Activated naive CD4-positive, alpha-beta T cell treated with anti-CD3 and anti-CD28 coated beads, Interleukin-2, amount 50 U/mL, for 24 hours (primary cell): ENCODE measurements around the gene SLC12A7.

ENCODE experiments used
- H3K27ac Mint-ChIP-seq: one replicate; pipeline ENCODE4 v1.8.0; 2021; ENCODE audit warnings: mild to moderate bottlenecking, mixed read lengths
- H3K27me3 Mint-ChIP-seq: one replicate; pipeline ENCODE4 v1.8.0; 2021; ENCODE audit warnings: mixed read lengths
- H3K36me3 Mint-ChIP-seq: one replicate; pipeline ENCODE4 v1.8.0; 2021; ENCODE audit warnings: mixed read lengths
- H3K4me1 Mint-ChIP-seq: one replicate; pipeline ENCODE4 v1.8.0; 2021; ENCODE audit warnings: mixed read lengths
- H3K4me3 Mint-ChIP-seq: one replicate; pipeline ENCODE4 v1.8.0; 2021; ENCODE audit warnings: mild to moderate bottlenecking, mixed read lengths
- H3K9me3 Mint-ChIP-seq: one replicate; pipeline ENCODE4 v1.8.0; 2021; ENCODE audit warnings: mixed read lengths

The SLC12A7 gene

GRCh38 chr5:1040571-1040970 is 71.3 kb downstream of the SLC12A7 start:
- no peaks in the 10 kb centered on the region for H3K36me3 Mint-ChIP-seq
- H3K4me3 Mint-ChIP-seq = no peak overlapping the region
- H3K27me3 Mint-ChIP-seq = no peaks in the 10 kb centered on the region
- H3K27ac Mint-ChIP-seq = no peak overlapping the region
- peaks cover 37% of the 10 kb centered on the region for H3K4me1 Mint-ChIP-seq
- H3K9me3 Mint-ChIP-seq = peaks cover 30% of the 10 kb centered on the region

GRCh38 chr5:1039706-1040260 is 72.1 kb downstream of the SLC12A7 start:
- H3K27me3 Mint-ChIP-seq = no peaks in the 10 kb centered on the region
- peaks cover 32% of the 10 kb centered on the region for H3K4me1 Mint-ChIP-seq
- no peak overlapping the region for H3K27ac Mint-ChIP-seq
- no peak overlapping the region for H3K4me3 Mint-ChIP-seq
- H3K9me3 Mint-ChIP-seq = peaks cover 23% of the 10 kb centered on the region
- H3K36me3 Mint-ChIP-seq = no peaks in the 10 kb centered on the region

- peaks cover 17% of the 10 kb centered on the region for H3K9me3 Mint-ChIP-seq
- H3K27ac Mint-ChIP-seq = no peak overlapping the region
- H3K4me3 Mint-ChIP-seq = no peak overlapping the region
- H3K4me1 Mint-ChIP-seq = peaks cover 26% of the 10 kb centered on the region
- H3K36me3 Mint-ChIP-seq = no peaks in the 10 kb centered on the region
- no peaks in the 10 kb centered on the region for H3K27me3 Mint-ChIP-seq
Observed at GRCh38 chr5:1039210-1039548, 72.7 kb downstream of the SLC12A7 start.

GRCh38 chr5:1038417-1039209 is 73.2 kb downstream of the SLC12A7 start:
- no peak overlapping the region for H3K4me3 Mint-ChIP-seq
- H3K4me1 Mint-ChIP-seq = peaks cover 23% of the 10 kb centered on the region
- H3K36me3 Mint-ChIP-seq = no peaks in the 10 kb centered on the region
- no peaks in the 10 kb centered on the region for H3K27me3 Mint-ChIP-seq
- no peak overlapping the region for H3K27ac Mint-ChIP-seq
- peaks cover 17% of the 10 kb centered on the region for H3K9me3 Mint-ChIP-seq

- peaks cover 17% of the 10 kb centered on the region for H3K9me3 Mint-ChIP-seq
Observed at GRCh38 chr5:1037671-1038416, 74.0 kb downstream of the SLC12A7 start.

GRCh38 chr5:1037123-1037670 is 74.7 kb downstream of the SLC12A7 start:
- Mint-ChIP-seq H3K9me3 (peaks cover 11% of the 10 kb centered on the region), H3K27me3 (no peaks in the 10 kb centered on the region), H3K4me3 (no peak overlapping the region), H3K36me3 (no peaks in the 10 kb centered on the region), H3K4me1 (peaks cover 13% of the 10 kb centered on the region), H3K27ac (no peak overlapping the region)

More at GRCh38 chr5:1037671-1038416, 74.0 kb downstream of the SLC12A7 start:
- no peak overlapping the region for H3K27ac Mint-ChIP-seq
- H3K4me3 Mint-ChIP-seq = no peak overlapping the region
- H3K4me1 Mint-ChIP-seq = peaks cover 19% of the 10 kb centered on the region
- no peaks in the 10 kb centered on the region for H3K27me3 Mint-ChIP-seq
- H3K36me3 Mint-ChIP-seq = no peaks in the 10 kb centered on the region

- Mint-ChIP-seq H3K27me3 (no peaks in the 10 kb centered on the region), H3K27ac (no peak overlapping the region), H3K4me1 (peaks cover 9% of the 10 kb centered on the region), H3K4me3 (no peak overlapping the region), H3K9me3 (peaks cover 8% of the 10 kb centered on the region), H3K36me3 (no peaks in the 10 kb centered on the region)
Observed at GRCh38 chr5:1036504-1037122, 75.2 kb downstream of the SLC12A7 start.

- no peak overlapping the region for H3K27ac Mint-ChIP-seq
- no peaks in the 10 kb centered on the region for H3K36me3 Mint-ChIP-seq
- H3K4me1 Mint-ChIP-seq = no peaks in the 10 kb centered on the region
Observed at GRCh38 chr5:1035421-1036405, 76.2 kb downstream of the SLC12A7 start.

GRCh38 chr5:1034986-1035385 is 76.9 kb downstream of the SLC12A7 start:
- no peaks in the 10 kb centered on the region for H3K27me3 Mint-ChIP-seq
- no peaks in the 10 kb centered on the region for H3K4me1 Mint-ChIP-seq
- no peak overlapping the region for H3K27ac Mint-ChIP-seq

More at GRCh38 chr5:1035421-1036405, 76.2 kb downstream of the SLC12A7 start:
- Mint-ChIP-seq H3K27me3 (no peaks in the 10 kb centered on the region), H3K9me3 (no peaks in the 10 kb centered on the region), H3K4me3 (no peak overlapping the region)

GRCh38 chr5:1034421-1034905 is 77.4 kb downstream of the SLC12A7 start:
- Mint-ChIP-seq H3K36me3 (no peaks in the 10 kb centered on the region), H3K9me3 (no peaks in the 10 kb centered on the region), H3K4me1 (no peaks in the 10 kb centered on the region), H3K27me3 (no peaks in the 10 kb centered on the region), H3K27ac (no peak overlapping the region), H3K4me3 (no peak overlapping the region)

More at GRCh38 chr5:1034986-1035385, 76.9 kb downstream of the SLC12A7 start:
- no peak overlapping the region for H3K4me3 Mint-ChIP-seq
- H3K9me3 Mint-ChIP-seq = no peaks in the 10 kb centered on the region
- no peaks in the 10 kb centered on the region for H3K36me3 Mint-ChIP-seq

GRCh38 chr5:1033606-1034420 is 78.0 kb downstream of the SLC12A7 start:
- H3K27me3 Mint-ChIP-seq = no peaks in the 10 kb centered on the region
- no peaks in the 10 kb centered on the region for H3K9me3 Mint-ChIP-seq
- no peaks in the 10 kb centered on the region for H3K36me3 Mint-ChIP-seq
- no peak overlapping the region for H3K4me3 Mint-ChIP-seq
- H3K27ac Mint-ChIP-seq = no peak overlapping the region
- no peaks in the 10 kb centered on the region for H3K4me1 Mint-ChIP-seq

GRCh38 chr5:1033178-1033577 is 78.7 kb downstream of the SLC12A7 start:
- Mint-ChIP-seq H3K4me3 (no peak overlapping the region), H3K4me1 (no peaks in the 10 kb centered on the region), H3K36me3 (no peaks in the 10 kb centered on the region), H3K27me3 (no peaks in the 10 kb centered on the region), H3K9me3 (no peaks in the 10 kb centered on the region), H3K27ac (no peak overlapping the region)

GRCh38 chr5:1032551-1033027 is 79.3 kb downstream of the SLC12A7 start:
- H3K27me3 Mint-ChIP-seq = no peaks in the 10 kb centered on the region

GRCh38 chr5:1032011-1032410 is 79.9 kb downstream of the SLC12A7 start:
- H3K9me3 Mint-ChIP-seq = no peaks in the 10 kb centered on the region
- no peaks in the 10 kb centered on the region for H3K27me3 Mint-ChIP-seq
- H3K4me3 Mint-ChIP-seq = no peak overlapping the region
- no peaks in the 10 kb centered on the region for H3K36me3 Mint-ChIP-seq
- H3K27ac Mint-ChIP-seq = no peak overlapping the region
- H3K4me1 Mint-ChIP-seq = no peaks in the 10 kb centered on the region

More at GRCh38 chr5:1032551-1033027, 79.3 kb downstream of the SLC12A7 start:
- Mint-ChIP-seq H3K4me3 (no peak overlapping the region), H3K36me3 (no peaks in the 10 kb centered on the region), H3K27ac (no peak overlapping the region), H3K4me1 (no peaks in the 10 kb centered on the region), H3K9me3 (no peaks in the 10 kb centered on the region)
